GM19025 (cell line): ENCODE data around the gene NXF1.

ENCODE experiments used
- ATAC-seq: cut with Tn5 transposase; IDR thresholded peaks from one replicate; pipeline ENCODE4 v1.9.1; 2021; ENCODE audit warnings: mild to moderate bottlenecking, low read depth, moderate library complexity; ENCODE audit not compliant: unreplicated experiment

NXF1 gene

DNA sequence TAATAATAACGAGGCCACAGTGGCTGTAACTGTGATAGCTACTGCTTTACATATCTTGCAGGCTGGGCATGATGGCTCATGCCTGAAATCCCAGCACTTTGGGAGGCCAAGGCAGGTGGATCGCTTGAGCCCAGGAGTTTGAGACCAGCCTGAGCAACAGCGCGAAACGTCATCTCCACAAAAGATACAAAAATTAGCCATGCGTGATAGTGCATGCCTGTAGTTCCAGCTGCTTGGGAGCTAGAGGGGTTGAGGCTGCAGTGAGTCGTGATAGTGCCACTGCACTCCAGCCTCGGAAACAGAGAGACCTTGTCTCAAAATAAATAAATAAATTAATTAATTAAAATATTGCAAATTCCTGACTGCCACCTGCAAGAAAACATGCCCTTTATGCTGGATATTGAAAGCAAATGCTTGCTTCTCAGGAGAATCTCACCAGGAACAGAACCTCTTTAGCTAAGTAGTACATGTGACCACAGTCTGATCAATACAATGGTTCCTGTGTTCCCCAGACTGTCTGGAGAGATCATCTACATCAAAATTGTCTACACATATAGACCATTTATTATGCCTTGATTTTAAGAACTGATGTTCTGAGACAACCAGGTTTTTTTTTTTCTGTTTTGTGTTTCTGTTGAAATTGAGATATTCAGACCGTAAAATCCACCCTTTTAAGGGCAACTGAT lies 57.6 kb downstream of the NXF1 start:
- ATAC-seq, result no peak
